HG02588 (cell line): Measurements from ENCODE around the gene MOK.
"Not testable (repeated sequence)": the region's sequence is repeated elsewhere in the genome, so short reads cannot be mapped to it uniquely, and the experiment has no call there.

Source experiments
- ATAC-seq: cut with Tn5 transposase; IDR thresholded peaks from one replicate; pipeline ENCODE4 v1.9.1; 2021; ENCODE audit warnings: mild to moderate bottlenecking, moderate library complexity; ENCODE audit not compliant: unreplicated experiment

The MOK gene

GRCh38 chr14:102249981-102250380, 55.0 kb downstream of the MOK start:
- no peak for ATAC-seq

DNA sequence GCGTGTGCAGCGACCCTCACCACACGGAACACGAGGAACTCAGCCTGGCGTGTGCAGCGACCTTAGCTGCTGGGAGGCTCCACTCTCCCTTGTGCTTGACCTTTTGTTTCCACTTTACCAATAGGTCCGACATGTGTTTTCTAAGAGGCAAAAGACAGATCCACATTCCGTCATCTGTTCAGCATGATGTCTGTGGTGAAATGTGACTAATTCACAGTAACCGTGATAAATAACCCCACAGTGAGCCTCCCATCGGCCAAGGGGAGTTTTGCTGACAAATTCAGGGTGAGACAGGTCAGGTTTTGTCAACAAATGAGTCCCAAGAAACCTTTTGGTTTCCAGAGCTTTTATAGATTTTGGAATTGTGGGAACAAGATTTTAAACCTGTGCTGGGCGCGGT, 55.9 kb downstream of the MOK start:
- no peak for ATAC-seq

DNA sequence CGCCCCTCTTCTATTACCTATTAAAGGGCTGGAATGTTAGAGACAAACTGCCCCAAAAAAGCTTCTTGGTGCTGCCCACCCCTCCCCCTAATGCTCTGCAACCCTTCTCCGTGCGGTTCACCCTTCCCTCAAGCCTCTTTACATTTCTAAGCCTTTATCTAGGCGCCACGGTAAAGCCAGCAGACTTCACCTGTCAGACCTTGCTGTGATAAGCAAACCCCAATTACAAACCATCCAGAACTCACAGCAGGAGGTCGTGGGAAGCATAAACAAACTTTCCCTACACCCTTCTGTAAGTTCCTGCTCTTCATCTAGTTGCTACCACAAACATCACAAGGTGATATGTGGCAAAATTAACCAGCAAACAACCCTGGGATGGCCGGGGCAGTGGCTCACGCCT, 56.8 kb downstream of the MOK start:
- ATAC-seq, result no peak

GRCh38 chr14:102246071-102246470, 58.9 kb downstream of the MOK start:
- no peak for ATAC-seq

GRCh38 chr14:102243795-102244194, 61.2 kb downstream of the MOK start:
- ATAC-seq, result not testable (repeated sequence)

DNA sequence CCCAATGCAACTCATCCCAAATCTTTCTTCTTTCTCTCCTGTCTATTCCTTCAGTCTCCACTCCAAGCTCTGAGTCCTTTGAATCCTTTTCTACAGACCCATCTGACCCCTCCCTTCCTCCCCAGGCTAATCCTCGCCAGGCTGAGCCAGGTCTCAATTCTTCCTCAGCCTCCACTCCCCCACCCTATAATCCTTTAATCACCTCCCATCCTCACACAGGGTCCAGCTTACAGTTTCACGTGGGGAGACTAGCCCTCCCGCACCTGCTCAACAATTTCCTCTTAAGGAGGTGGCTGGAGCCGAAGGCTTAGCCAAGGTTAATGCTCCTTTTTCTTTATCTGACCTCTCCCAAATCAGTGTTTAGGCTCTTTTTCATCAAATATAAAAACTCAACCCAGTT, 63.8 kb downstream of the MOK start:
- ATAC-seq, result no peak

GRCh38 chr14:102240481-102240880, 64.5 kb downstream of the MOK start:
- ATAC-seq, result not testable (repeated sequence)

DNA sequence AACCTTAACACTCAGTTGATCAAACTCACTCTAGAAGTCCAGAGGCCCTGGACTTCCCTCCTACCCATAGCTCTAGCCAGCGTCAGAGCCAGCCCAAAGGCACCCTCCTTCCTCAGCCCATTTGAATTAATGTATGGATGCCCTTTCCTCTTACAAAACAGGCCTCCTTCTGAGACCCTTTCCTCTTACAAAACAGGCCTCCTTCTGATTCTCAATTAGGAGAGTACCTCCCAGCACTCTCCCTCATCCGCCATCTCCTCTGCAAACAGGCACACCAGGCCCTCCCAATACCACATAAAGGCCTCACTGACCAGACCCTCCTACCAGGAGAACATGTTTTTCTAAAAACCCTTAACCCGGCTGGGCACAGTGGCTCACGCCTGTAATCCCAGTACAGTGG, 65.7 kb downstream of the MOK start:
- ATAC-seq, result no peak

- ATAC-seq, result no peak
Observed at GRCh38 chr14:102238766-102239165, 66.2 kb downstream of the MOK start.

DNA sequence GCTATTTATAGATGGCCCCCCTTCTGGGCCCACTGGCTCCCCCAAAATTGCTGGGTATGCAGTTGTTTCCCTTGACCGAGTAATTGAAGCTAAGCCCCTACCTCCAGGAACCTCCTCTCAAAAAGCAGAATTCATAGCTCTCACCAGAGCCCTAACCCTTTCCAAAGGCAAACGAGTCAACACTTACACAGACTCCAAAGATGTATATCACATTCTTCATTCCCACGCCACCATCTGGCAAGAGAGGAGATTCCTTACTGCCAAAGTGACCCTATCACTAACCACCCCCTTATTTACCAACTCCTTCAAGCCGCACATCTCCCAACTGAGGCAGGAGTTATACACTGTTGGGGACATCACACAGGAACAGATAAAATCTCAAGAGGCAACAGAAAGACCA, 66.8 kb downstream of the MOK start:
- ATAC-seq, result no peak

GRCh38 chr14:102236026-102236425, 68.9 kb downstream of the MOK start:
- ATAC-seq, result no peak

DNA sequence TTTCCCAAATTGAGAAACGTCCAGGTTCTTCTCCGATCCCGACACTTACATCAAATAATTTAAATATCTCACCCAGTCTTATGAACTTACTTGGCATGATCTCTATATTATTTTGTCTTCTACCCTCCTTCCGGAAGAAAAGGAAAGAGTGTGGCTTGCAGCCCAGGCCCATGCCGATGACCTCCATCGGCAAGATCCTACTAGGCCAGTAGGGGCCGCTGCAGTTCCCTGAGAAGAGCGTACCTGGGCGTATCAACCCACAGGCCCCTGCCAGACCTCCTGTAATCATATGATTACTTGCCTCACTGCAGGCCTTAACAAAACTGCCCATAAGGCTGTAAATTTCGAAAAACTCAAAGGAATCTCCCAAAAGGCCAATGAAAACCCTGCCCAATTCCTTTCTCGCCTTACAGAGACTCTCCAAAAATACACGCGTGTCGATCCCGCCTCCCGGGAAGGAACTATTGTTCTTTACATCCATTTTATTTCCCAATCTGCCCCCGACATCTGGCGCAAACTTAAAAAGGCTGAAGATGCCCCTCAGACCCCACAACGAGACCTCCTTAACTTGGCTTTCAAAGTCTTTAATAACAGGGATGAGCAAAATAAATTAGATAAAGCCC, 69.6 kb downstream of the MOK start:
- ATAC-seq, result no peak

DNA sequence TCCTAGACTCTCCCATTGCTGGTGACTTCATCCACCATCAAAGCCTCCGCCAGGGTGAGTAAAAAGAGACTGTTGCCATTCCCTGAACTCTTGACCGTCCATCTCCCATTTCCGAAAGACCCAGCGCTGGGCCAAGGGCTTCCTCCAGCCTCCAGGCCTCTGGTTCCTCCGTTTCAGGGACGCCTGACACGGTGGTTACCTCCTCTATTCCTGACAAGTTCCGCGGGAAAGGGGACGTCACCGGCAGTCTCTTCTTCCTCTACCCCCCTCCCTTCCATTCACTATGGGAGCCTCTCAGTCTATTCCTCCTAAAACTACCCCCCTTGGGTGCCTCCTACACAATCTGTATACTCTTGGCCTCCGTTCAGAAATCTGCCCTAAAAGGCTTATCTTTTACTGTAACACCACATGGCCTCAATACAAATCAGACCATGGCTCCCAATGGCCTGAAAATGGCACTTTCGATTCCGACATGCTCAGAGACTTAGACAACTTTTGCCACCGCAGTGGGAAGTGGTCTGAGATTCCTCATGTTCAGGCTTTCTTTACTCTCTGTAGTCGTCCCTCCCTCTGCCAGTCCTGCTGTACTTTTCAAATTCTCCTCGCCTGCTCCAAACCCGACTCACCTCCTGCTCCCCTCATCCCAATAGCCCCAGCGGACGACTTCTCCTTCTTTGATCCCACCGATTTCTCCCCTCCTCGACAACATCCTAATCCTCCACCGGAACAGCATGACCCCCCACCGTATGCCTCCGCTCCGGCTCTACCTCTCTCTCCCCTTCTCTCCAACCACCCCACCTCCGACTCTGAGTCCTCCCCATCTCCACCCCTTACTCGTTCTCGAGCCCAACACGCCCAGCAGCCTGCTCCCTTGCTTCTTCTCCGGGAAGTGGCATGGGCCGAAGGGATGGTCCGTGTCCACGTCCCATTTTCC, 70.4 kb downstream of the MOK start:
- no peak for ATAC-seq

- ATAC-seq, result no peak
Observed at GRCh38 chr14:102233081-102233480, 71.9 kb downstream of the MOK start.

GRCh38 chr14:102232348-102232625, 72.7 kb downstream of the MOK start:
- no peak for ATAC-seq

- no peak for ATAC-seq
Observed at GRCh38 chr14:102231476-102232347, 73.3 kb downstream of the MOK start.

- no peak for ATAC-seq
Observed at GRCh38 chr14:102230481-102231210, 74.3 kb downstream of the MOK start.

GRCh38 chr14:102229739-102230092, 75.2 kb downstream of the MOK start:
- ATAC-seq, result no peak

GRCh38 chr14:102229071-102229738, 75.8 kb downstream of the MOK start:
- ATAC-seq, result no peak

DNA sequence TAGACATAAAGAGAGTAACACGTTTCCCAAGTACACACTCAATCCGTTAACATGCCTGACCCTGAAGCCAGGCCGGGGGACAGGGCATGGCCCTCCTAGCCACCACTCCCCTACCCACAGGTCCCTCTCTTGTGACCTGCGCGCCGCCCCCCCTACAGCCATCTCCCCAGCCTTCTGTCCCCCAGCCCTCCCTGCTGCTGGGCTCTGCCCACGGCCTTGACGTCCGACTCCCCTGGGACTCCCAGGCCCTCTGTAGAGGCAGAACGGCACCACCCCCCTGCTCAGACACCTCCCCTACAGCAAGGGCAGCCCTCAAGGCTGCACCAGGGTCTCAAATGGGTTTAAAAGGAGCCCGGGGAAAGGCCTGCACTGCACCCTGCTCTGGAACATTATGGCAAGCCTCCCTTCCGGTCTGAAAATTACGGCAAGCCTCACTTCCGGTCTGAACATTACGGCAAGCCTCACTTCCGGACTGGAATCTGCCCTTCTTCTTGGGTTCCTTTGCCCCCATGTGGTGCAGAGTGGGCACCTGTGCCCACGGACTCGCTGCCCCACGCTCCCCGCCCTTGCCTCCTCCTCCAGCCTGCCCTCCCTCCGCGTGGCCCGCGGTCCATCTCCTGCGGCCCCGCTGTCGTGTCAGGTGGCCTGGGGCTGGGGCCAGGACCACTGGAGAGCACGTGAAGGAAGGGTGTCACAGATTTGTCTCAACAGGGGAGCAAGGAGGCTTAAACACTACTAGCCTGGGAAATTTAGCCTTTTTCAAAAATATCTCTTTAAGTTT, 77.6 kb downstream of the MOK start:
- ATAC-seq, result no peak
